Caco-2 (cell line): Measurements from ENCODE around the gene TJAP1. TPM values are rescaled to one million over a fixed set of nuclear protein-coding genes. Genes with fewer than 3 reads are reported as not detected.

Experiments used
- BruUV-seq: library from RNA; stranded (reverse); fragments of 400-500 nt; replicated peaks from 2 replicates; lab custom pipeline; 2021; lab: Mats Ljungman, UMichigan
- CTCF ChIA-PET: fragments of 300-600 bp; sonication (Branson Sonifier 250); formaldehyde crosslinking; loops from one replicate; lab custom pipeline; 2022; ENCODE audit warnings: antibody characterized with exemption; lab: Charles Lee
- POLR2A ChIA-PET: fragments of 300-600 bp; sonication (Branson Sonifier 250); formaldehyde crosslinking; loops from one replicate; lab custom pipeline; 2022; ENCODE audit warnings: antibody characterized with exemption; lab: Charles Lee
- DNase-seq, 2 experiments: peaks; one replicate each; pipeline versions ENCODE4 v3.0.0 to v3.0.0-alpha.2; 2020 to 2022
- H3K27me3 ChIP-seq: replicated peaks from 2 replicates; pipeline ENCODE4 v1.6.0; 2011; ENCODE audit warnings: low read length; ENCODE audit not compliant: control insufficient read depth, insufficient read depth
- H3K36me3 ChIP-seq: 2 replicates; pipeline ENCODE4 v1.5.1; 2011; ENCODE audit warnings: low read length; ENCODE audit not compliant: control insufficient read depth, insufficient read depth
- H3K4me1 ChIP-seq: fragments of 250-450 bp; sonication (Bioruptor Pico); 2 replicates; pipeline ENCODE4 v1.5.1; 2020; ENCODE audit warnings: mild to moderate bottlenecking
- H3K4me3 ChIP-seq: 2 replicates; pipeline ENCODE4 v1.5.1; 2011; ENCODE audit warnings: low read depth, mild to moderate bottlenecking, control low read depth, low read length
- H3K9me3 ChIP-seq: fragments of 250-450 bp; sonication (Bioruptor Pico); 2 replicates; pipeline ENCODE4 v1.5.1; 2020; ENCODE audit warnings: mild to moderate bottlenecking, moderate library complexity
- H3K27ac Mint-ChIP-seq: one replicate; pipeline ENCODE4 v1.8.0; 2022; ENCODE audit warnings: mixed read lengths; ENCODE audit not compliant: unreplicated experiment
- H3K27me3 Mint-ChIP-seq: one replicate; pipeline ENCODE4 v1.8.0; 2022; ENCODE audit warnings: mixed read lengths; ENCODE audit not compliant: insufficient read depth, unreplicated experiment
- H3K36me3 Mint-ChIP-seq: one replicate; pipeline ENCODE4 v1.8.0; 2022; ENCODE audit warnings: mild to moderate bottlenecking, mixed read lengths; ENCODE audit not compliant: insufficient read depth, unreplicated experiment
- H3K4me1 Mint-ChIP-seq: one replicate; pipeline ENCODE4 v1.8.0; 2022; ENCODE audit warnings: low read depth, mixed read lengths; ENCODE audit not compliant: unreplicated experiment
- H3K4me3 Mint-ChIP-seq: one replicate; pipeline ENCODE4 v1.8.0; 2022; ENCODE audit warnings: mild to moderate bottlenecking, moderate library complexity, mixed read lengths; ENCODE audit not compliant: unreplicated experiment
- H3K9me3 Mint-ChIP-seq: one replicate; pipeline ENCODE4 v1.8.0; 2022; ENCODE audit warnings: mixed read lengths; ENCODE audit not compliant: unreplicated experiment
- intact Hi-C: fragments of 100-400 bp; cut with micrococcal nuclease; formaldehyde crosslinking; loops from one replicate; pipeline ENCODE4 v1.10.0; 2022; ENCODE audit not compliant: unreplicated experiment
- microRNA-seq: library from miRNA; unstranded; fragments of <30 nt; microRNA quantifications from one replicate; pipeline ENCODE4 v1.2.0, GENCODE V29; 2022
- total RNA-seq: library from RNA; stranded (reverse); gene quantifications from 2 replicates; pipeline ENCODE4 v1.2.3, GENCODE V29; 2022
- TF ChIP-seq, protein P1 (sequence below), 2 experiments: fragments of 200-600 bp in 1 of 2; IDR thresholded peaks; 1 replicate in 1 of 2; 2 replicates in 1 of 2; pipeline versions ENCODE4 v1.5.1 to v1.8.0; 2011 to 2022; ENCODE audit warnings: antibody characterized with exemption in 1 of 2, control low read depth in 1 of 2, inconsistent platforms in 1 of 2, low read depth in 1 of 2, low read length in 1 of 2, mild to moderate bottlenecking in 1 of 2, moderate library complexity in 1 of 2; ENCODE audit not compliant: insufficient read depth in 1 of 2, severe bottlenecking in 1 of 2, unreplicated experiment in 1 of 2

TJAP1 gene
- total RNA-seq, 1 experiment from 2014 or later: 34.0 TPM

- H3K36me3 Mint-ChIP-seq: peaks cover 82% of the 10 kb centered on the region
Observed at GRCh38 chr6:43547222-43547621, 69.9 kb downstream of the TJAP1 start.

More at GRCh38 chr6:43547222-43547621, 69.9 kb downstream of the TJAP1 start:
- no peaks in the 10 kb centered on the region for H3K27me3 ChIP-seq
- intact Hi-C loops: no loop called here
- BruUV-seq: no TSS peak
- Mint-ChIP-seq H3K4me3 (no peak overlapping the region), H3K9me3 (no peaks in the 10 kb centered on the region), H3K27me3 (no peaks in the 10 kb centered on the region), H3K4me1 (no peaks in the 10 kb centered on the region), H3K27ac (no peak overlapping the region)
- TF ChIP-seq, protein P1, sequence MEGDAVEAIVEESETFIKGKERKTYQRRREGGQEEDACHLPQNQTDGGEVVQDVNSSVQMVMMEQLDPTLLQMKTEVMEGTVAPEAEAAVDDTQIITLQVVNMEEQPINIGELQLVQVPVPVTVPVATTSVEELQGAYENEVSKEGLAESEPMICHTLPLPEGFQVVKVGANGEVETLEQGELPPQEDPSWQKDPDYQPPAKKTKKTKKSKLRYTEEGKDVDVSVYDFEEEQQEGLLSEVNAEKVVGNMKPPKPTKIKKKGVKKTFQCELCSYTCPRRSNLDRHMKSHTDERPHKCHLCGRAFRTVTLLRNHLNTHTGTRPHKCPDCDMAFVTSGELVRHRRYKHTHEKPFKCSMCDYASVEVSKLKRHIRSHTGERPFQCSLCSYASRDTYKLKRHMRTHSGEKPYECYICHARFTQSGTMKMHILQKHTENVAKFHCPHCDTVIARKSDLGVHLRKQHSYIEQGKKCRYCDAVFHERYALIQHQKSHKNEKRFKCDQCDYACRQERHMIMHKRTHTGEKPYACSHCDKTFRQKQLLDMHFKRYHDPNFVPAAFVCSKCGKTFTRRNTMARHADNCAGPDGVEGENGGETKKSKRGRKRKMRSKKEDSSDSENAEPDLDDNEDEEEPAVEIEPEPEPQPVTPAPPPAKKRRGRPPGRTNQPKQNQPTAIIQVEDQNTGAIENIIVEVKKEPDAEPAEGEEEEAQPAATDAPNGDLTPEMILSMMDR (IDR thresholded peaks at IDR 0.05; ENCODE audit: insufficient read depth in 1 of 2, low read depth in 1 of 2, low read length in 1 of 2, severe bottlenecking in 1 of 2, unreplicated experiment in 1 of 2): no peak
- no peaks in the 10 kb centered on the region; the same call in 1 of the 2 replicates for H3K36me3 ChIP-seq
- no peak for DNase-seq
- POLR2A ChIA-PET: no interaction called here
- H3K4me1 ChIP-seq: no peaks in the 10 kb centered on the region
- CTCF ChIA-PET: no interaction called here
- no peaks in the 10 kb centered on the region for H3K9me3 ChIP-seq
- no peak overlapping the region for H3K4me3 ChIP-seq

Small RNA genes lying within 50 kb of the gene (microRNA-seq; reads per million reads assigned to microRNA genes)
- gene MIR6780B: 2.0 reads per million, percentile 8 among the genes with 10 or more reads in this experiment

Other genes starting within 250 kb of the TJAP1 start
- gene DNPH1, start 248.1 kb upstream of the TJAP1 start, total RNA-seq: 56.1 and 62.6 TPM in 2 replicates
- gene TTBK1, start 234.1 kb upstream of the TJAP1 start, total RNA-seq: 0.51 and 0.61 TPM in 2 replicates
- gene SLC22A7, start 179.3 kb upstream of the TJAP1 start, total RNA-seq: not detected in 2 replicates
- not detected in 2 replicates for gene CRIP3, start 168.7 kb upstream of the TJAP1 start, total RNA-seq
- 11.2 and 11.7 TPM in 2 replicates for gene ZNF318, start 107.9 kb upstream of the TJAP1 start, total RNA-seq
- 40.1 and 45.1 TPM in 2 replicates for gene ABCC10, start 50.0 kb upstream of the TJAP1 start, total RNA-seq
- gene DLK2, start 22.0 kb upstream of the TJAP1 start, total RNA-seq: 0.75 and 1.2 TPM in 2 replicates
- 0.14 and 0.19 TPM in 2 replicates for gene LRRC73, start 32.8 kb downstream of the TJAP1 start, total RNA-seq
- 83.3 and 99.8 TPM in 2 replicates for gene YIPF3, start 39.4 kb downstream of the TJAP1 start, total RNA-seq
- 43.7 and 45.1 TPM in 2 replicates for gene POLR1C, start 39.5 kb downstream of the TJAP1 start, total RNA-seq
- 79.3 and 93.4 TPM in 2 replicates for gene XPO5, start 98.5 kb downstream of the TJAP1 start, total RNA-seq
- 12.3 and 14.2 TPM in 2 replicates for gene POLH, start 98.6 kb downstream of the TJAP1 start, total RNA-seq
- 44.2 and 47.2 TPM in 2 replicates for gene GTPBP2, start 151.7 kb downstream of the TJAP1 start, total RNA-seq
- 33.1 and 33.5 TPM in 2 replicates for gene MAD2L1BP, start 158.3 kb downstream of the TJAP1 start, total RNA-seq
- not detected in 2 replicates for gene RSPH9, start 167.5 kb downstream of the TJAP1 start, total RNA-seq
- 65.4 and 66.7 TPM in 2 replicates for gene MRPS18A, start 210.2 kb downstream of the TJAP1 start, total RNA-seq